PC-9 (cell line): ENCODE results near the gene SLC6A3. TPM values are rescaled to one million over a fixed set of nuclear protein-coding genes. Genes with fewer than 3 reads are reported as not detected.

ENCODE experiments used
- BruUV-seq: library from RNA; stranded (reverse); fragments of 400-500 nt; replicated peaks from 2 replicates; lab custom pipeline; 2021; lab: Mats Ljungman, UMichigan
- CTCF ChIA-PET: fragments of 300-600 bp; sonication (Branson Sonifier 250); formaldehyde crosslinking; loops from one replicate; lab custom pipeline; 2022; ENCODE audit warnings: antibody characterized with exemption; lab: Charles Lee
- POLR2A ChIA-PET: fragments of 300-600 bp; sonication (Branson Sonifier 250); formaldehyde crosslinking; loops from one replicate; lab custom pipeline; 2022; ENCODE audit warnings: antibody characterized with exemption; ENCODE audit not compliant: unreplicated experiment; lab: Charles Lee
- DNase-seq, 2 experiments: peaks; one replicate each; pipeline versions ENCODE4 v3.0.0 to v3.0.0-alpha.2; 2015 to 2022; ENCODE audit warnings: mixed read lengths in 1 of 2
- H2AFZ ChIP-seq: fragments of 200-600 bp; sonication (generic); 2 replicates; pipeline ENCODE4 v1.8.1; 2017; ENCODE audit warnings: antibody characterized with exemption
- H3F3A ChIP-seq: fragments of 200-600 bp; sonication (generic); 2 replicates; pipeline ENCODE4 v1.8.1; 2017; ENCODE audit warnings: antibody characterized with exemption, mild to moderate bottlenecking, low read depth; ENCODE audit not compliant: insufficient read depth
- H3K27ac ChIP-seq: fragments of 200-600 bp; sonication (generic); 2 replicates; pipeline ENCODE4 v1.6.1; 2016; ENCODE audit warnings: mixed run types
- H3K27me3 ChIP-seq: fragments of 200-600 bp; sonication (generic); 2 replicates; pipeline ENCODE4 v1.6.1; 2016; ENCODE audit warnings: low read depth, mixed run types; ENCODE audit not compliant: insufficient read depth
- H3K36me3 ChIP-seq: fragments of 200-600 bp; sonication (generic); 2 replicates; pipeline ENCODE4 v1.6.1; 2016; ENCODE audit warnings: low read depth, mixed run types
- H3K4me1 ChIP-seq: fragments of 200-600 bp; sonication (generic); replicated peaks from 2 replicates; pipeline ENCODE4 v1.6.1; 2016; ENCODE audit warnings: mixed run types; ENCODE audit not compliant: insufficient read depth
- H3K4me2 ChIP-seq: fragments of 200-600 bp; sonication (generic); 2 replicates; pipeline ENCODE4 v1.6.1; 2017; ENCODE audit warnings: mixed run types
- H3K4me3 ChIP-seq: fragments of 200-600 bp; sonication (generic); 2 replicates; pipeline ENCODE4 v1.6.1; 2016; ENCODE audit warnings: mixed run types
- H3K79me2 ChIP-seq: fragments of 200-600 bp; sonication (generic); 2 replicates; pipeline ENCODE4 v1.6.1; 2017; ENCODE audit warnings: low read depth, mixed run types
- H3K9me2 ChIP-seq: fragments of 200-600 bp; sonication (generic); 2 replicates; pipeline ENCODE4 v1.8.1; 2017; ENCODE audit warnings: mild to moderate bottlenecking; ENCODE audit not compliant: insufficient read depth
- H3K9me3 ChIP-seq: fragments of 200-600 bp; sonication (generic); 2 replicates; pipeline ENCODE4 v1.8.1; 2016; ENCODE audit warnings: low read depth; ENCODE audit not compliant: insufficient read depth
- H4K20me1 ChIP-seq: fragments of 200-600 bp; sonication (generic); 2 replicates; pipeline ENCODE4 v1.8.1; 2017; ENCODE audit not compliant: insufficient read depth
- EZH2 ChIP-seq: fragments of 200-600 bp; sonication (generic); IDR thresholded peaks from 2 replicates; pipeline ENCODE4 v1.8.0; 2017; ENCODE audit warnings: antibody characterized with exemption, low read depth
- intact Hi-C: fragments of 100-400 bp; cut with micrococcal nuclease; formaldehyde crosslinking; loops from one replicate; pipeline ENCODE4 v1.10.0; 2022; ENCODE audit not compliant: unreplicated experiment
- total RNA-seq: library from RNA; stranded (reverse); gene quantifications from 2 replicates; pipeline ENCODE4 v1.2.3, GENCODE V29; 2021
- TF ChIP-seq, protein P1 (sequence below): fragments of 200-600 bp; sonication (generic); conservative IDR thresholded peaks from 2 replicates; pipeline ENCODE4 v1.6.1; 2017; ENCODE audit warnings: mixed run types, antibody characterized with exemption, mild to moderate bottlenecking, moderate library complexity

Gene SLC6A3
- total RNA-seq, 1 experiment from 2014 or later, result not detected

DNA sequence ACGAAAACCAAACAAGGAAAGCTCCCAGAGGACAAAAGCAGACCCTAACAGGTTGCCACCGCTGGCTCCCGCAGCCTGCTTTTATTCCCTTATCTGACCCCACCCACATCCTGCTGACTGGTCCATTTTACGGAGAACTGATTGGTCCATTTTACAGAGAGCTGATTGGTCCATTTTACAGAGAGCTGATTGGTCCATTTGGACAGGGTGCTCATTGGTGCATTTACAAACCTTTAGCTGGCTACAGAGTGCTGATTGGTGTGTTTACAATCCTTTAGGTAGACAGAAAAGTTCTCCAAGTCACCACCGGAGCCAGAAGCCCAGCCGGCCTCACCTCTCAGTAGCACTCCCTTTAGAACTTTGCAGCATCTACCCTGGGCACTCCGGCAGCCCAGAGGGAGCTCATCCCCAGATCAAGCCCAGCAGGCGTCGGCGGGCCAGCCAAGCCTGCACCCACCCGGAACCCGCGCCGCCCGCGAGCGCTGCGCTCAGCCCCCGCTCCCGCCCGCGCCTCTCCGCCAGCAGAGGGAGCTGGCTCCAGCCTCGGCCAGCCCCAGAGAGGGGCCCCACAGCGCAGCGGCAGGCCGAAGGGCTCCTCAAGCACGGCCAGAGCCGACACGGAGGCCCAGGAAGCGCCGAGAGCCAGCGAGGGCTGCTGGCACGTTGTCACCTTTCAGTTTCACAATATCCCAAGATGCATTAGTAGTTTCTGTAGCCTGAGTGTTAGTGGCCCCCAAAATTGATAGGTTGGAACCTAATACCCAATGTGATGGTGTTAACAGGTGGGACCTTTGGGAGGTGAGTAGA is 65.0 kb downstream of the SLC6A3 start:
- ChIA-PET POLR2A (no interaction called here), CTCF (interaction anchor here (0.6 kb wide), 1 partner anchor 369 kb away, joined by 5 read pairs; no protein-coding TSS in a partner anchor)
- H3F3A ChIP-seq, result peaks cover 3% of the 10 kb centered on the region; the same call in 1 of the 2 replicates
- H2AFZ ChIP-seq, result no peak overlapping the region
- H4K20me1 ChIP-seq, result no peaks in the 10 kb centered on the region
- intact Hi-C loops, result no loop called here
- peaks cover 86% of the 10 kb centered on the region for H3K27me3 ChIP-seq
- no peaks in the 10 kb centered on the region for H3K79me2 ChIP-seq
- no peaks in the 10 kb centered on the region for H3K9me3 ChIP-seq
- no peak for DNase-seq
- BruUV-seq, result no TSS peak
- no peak overlapping the region for H3K27ac ChIP-seq
- H3K4me1 ChIP-seq, result peaks cover 7% of the 10 kb centered on the region
- H3K4me3 ChIP-seq, result no peak overlapping the region
- no peak overlapping the region for H3K4me2 ChIP-seq
- TF ChIP-seq, protein P1, sequence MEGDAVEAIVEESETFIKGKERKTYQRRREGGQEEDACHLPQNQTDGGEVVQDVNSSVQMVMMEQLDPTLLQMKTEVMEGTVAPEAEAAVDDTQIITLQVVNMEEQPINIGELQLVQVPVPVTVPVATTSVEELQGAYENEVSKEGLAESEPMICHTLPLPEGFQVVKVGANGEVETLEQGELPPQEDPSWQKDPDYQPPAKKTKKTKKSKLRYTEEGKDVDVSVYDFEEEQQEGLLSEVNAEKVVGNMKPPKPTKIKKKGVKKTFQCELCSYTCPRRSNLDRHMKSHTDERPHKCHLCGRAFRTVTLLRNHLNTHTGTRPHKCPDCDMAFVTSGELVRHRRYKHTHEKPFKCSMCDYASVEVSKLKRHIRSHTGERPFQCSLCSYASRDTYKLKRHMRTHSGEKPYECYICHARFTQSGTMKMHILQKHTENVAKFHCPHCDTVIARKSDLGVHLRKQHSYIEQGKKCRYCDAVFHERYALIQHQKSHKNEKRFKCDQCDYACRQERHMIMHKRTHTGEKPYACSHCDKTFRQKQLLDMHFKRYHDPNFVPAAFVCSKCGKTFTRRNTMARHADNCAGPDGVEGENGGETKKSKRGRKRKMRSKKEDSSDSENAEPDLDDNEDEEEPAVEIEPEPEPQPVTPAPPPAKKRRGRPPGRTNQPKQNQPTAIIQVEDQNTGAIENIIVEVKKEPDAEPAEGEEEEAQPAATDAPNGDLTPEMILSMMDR, result no peak
- TF ChIP-seq EZH2, result no peak
- H3K36me3 ChIP-seq, result no peaks in the 10 kb centered on the region
- no peaks in the 10 kb centered on the region for H3K9me2 ChIP-seq

DNA sequence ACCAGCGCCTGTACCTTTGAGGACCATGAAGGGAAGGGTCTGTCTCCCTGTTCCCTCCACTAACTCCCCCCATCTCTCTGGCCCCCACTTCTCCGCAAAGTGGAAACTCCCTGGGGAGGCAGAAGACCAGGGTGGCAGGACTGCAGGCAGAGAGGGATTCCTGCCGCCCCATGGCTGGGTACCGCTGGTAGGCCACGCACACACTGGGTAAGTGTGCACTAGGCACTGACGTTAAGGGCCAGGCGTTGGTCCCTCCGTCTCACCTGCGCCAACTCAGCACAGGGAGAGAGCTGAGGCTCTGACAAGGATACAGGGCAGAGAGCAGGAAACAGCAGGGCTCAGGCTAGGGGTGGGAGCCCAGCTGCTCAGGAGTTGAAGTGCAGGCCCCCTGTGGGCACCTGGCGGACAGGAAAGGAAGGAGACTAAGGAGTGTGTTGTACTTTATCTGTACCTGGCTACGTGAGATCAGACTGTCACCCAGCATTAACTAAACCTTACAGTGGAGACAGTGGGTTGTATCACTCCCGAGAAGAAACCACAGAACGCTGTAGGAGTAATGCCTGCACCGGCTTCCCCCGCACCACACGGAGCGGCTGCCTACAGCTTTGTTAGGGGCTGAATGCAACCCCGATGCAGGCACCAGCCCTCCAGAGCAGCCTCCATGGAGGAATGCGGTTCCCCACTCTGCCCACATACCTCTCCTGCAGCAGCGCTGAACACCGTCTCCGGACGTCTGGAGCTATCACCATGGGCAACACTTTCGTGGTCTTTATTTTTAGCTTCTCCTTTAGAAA is 66.2 kb downstream of the SLC6A3 start:
- intact Hi-C loops, result no loop called here
- peaks cover 6% of the 10 kb centered on the region for H3K4me1 ChIP-seq
- ChIA-PET POLR2A (no interaction called here), CTCF (no interaction called here)
- no peak for TF ChIP-seq EZH2
- TF ChIP-seq, protein P1, result no peak
- no peaks in the 10 kb centered on the region for H3K79me2 ChIP-seq
- no peaks in the 10 kb centered on the region for H3K9me2 ChIP-seq
- no peaks in the 10 kb centered on the region for H4K20me1 ChIP-seq
- no TSS peak for BruUV-seq
- peaks cover 85% of the 10 kb centered on the region for H3K27me3 ChIP-seq
- H3K27ac ChIP-seq, result no peak overlapping the region
- no peak overlapping the region for H3K4me3 ChIP-seq
- H3F3A ChIP-seq, result no peaks in the 10 kb centered on the region
- no peak overlapping the region for H2AFZ ChIP-seq
- no peaks in the 10 kb centered on the region for H3K36me3 ChIP-seq
- DNase-seq, result no peak
- no peaks in the 10 kb centered on the region for H3K9me3 ChIP-seq
- H3K4me2 ChIP-seq, result no peak overlapping the region

DNA sequence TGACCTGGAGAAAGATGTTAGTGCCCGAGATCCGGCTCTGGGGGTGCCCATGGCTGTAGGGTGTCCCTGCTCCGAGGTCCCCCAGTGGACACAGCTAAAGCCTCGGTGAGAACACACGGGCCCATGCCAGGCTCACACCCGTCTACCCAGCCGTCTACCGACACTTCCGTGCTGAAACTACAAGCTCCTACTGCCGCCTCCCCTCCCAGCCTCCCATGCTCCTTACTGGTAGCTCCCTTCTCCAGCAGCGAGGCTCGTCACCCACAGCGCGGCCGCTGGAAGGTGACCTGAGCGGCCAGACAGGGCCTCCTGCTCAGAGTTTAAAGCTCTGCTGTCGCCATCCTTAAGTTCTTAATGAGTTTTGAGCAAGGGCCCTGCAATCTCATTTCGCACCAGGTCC is 67.1 kb downstream of the SLC6A3 start:
- CTCF ChIA-PET, result no interaction called here
- Histone ChIP-seq H3K79me2 (no peaks in the 10 kb centered on the region), H3K27me3 (peaks cover 85% of the 10 kb centered on the region), H3K27ac (no peak overlapping the region), H3K9me3 (no peaks in the 10 kb centered on the region), H3K36me3 (no peaks in the 10 kb centered on the region), H4K20me1 (no peaks in the 10 kb centered on the region), H3K4me2 (no peak overlapping the region), H3K9me2 (no peaks in the 10 kb centered on the region), H3F3A (no peaks in the 10 kb centered on the region), H3K4me3 (no peak overlapping the region), H3K4me1 (peaks cover 6% of the 10 kb centered on the region), H2AFZ (no peak overlapping the region)
- DNase-seq, result no peak
- BruUV-seq, result no TSS peak
- POLR2A ChIA-PET, result no interaction called here
- no peak for TF ChIP-seq EZH2
- TF ChIP-seq, protein P1, result no peak
- intact Hi-C loops, result no loop called here
